ENCODE measurements around the gene PPP3CA. TPM values are rescaled to one million over a fixed set of nuclear protein-coding genes. Genes with fewer than 3 reads are reported as not detected.
"Not testable (repeated sequence)": the region's sequence is repeated elsewhere in the genome, so short reads cannot be mapped to it uniquely, and the experiment has no call there.

Gene PPP3CA
- polyA plus RNA-seq, 6 donors from 2014 or later: 12.9 to 77.5 (median 19.5) TPM

GRCh38 chr4:101092609-101093008, 254.7 kb downstream of the PPP3CA start:
- H3K27ac Mint-ChIP-seq; ATAC-seq (ENCODE audit: low read depth in 2 of 2); H3K27me3 Mint-ChIP-seq; H3K9me3 Mint-ChIP-seq; DNase-seq; H3K4me3 Mint-ChIP-seq: not testable (repeated sequence)
- Mint-ChIP-seq H3K36me3 (peaks cover 23 to 30% of the 10 kb centered on the region in 2 donors), H3K4me1 (peaks cover 9 to 22% (median 20%) of the 10 kb centered on the region in 3 donors)

- ATAC-seq (ENCODE audit: low read depth in 2 of 2) (no peak), DNase-seq (no peak)
- peaks cover 0 to 11% (median 3%) of the 10 kb centered on the region in 7 donors for H3K9me3 Mint-ChIP-seq
- peaks cover 39 to 48% (median 39%) of the 10 kb centered on the region in 3 donors for H3K4me1 Mint-ChIP-seq
- H3K4me3 Mint-ChIP-seq: no peak overlapping the region
- peak overlapping the region; percentile 23 to 81 (median 78) for H3K27ac Mint-ChIP-seq
- no peaks in the 10 kb centered on the region for H3K27me3 Mint-ChIP-seq
- peaks cover 21 to 22% of the 10 kb centered on the region in 2 donors for H3K36me3 Mint-ChIP-seq
Measured at GRCh38 chr4:101089168-101089567, 258.2 kb downstream of the PPP3CA start.

GRCh38 chr4:101086801-101087586, 260.3 kb downstream of the PPP3CA start:
- peaks cover 13 to 15% of the 10 kb centered on the region in 2 donors for H3K36me3 Mint-ChIP-seq
- peak overlapping the region; percentile 59 to 95 (median 84) for H3K27ac Mint-ChIP-seq
- DNase-seq: no peak
- H3K9me3 Mint-ChIP-seq: peaks cover 0 to 3% (median 0%) of the 10 kb centered on the region in 7 donors
- H3K4me3 Mint-ChIP-seq: peak overlapping the region in 1 of 8 donors; percentile 42
- no peak for ATAC-seq (ENCODE audit: low read depth in 2 of 2)
- no peaks in the 10 kb centered on the region for H3K27me3 Mint-ChIP-seq
- H3K4me1 Mint-ChIP-seq: peaks cover 41 to 68% (median 54%) of the 10 kb centered on the region in 3 donors

GRCh38 chr4:101083131-101083530, 264.2 kb downstream of the PPP3CA start:
- H3K27me3 Mint-ChIP-seq: no peaks in the 10 kb centered on the region
- H3K4me3 Mint-ChIP-seq: peak overlapping the region in 1 of 8 donors; percentile 15
- H3K9me3 Mint-ChIP-seq: peaks cover 0 to 3% (median 0%) of the 10 kb centered on the region in 7 donors
- ATAC-seq (ENCODE audit: low read depth in 2 of 2) (no peak), DNase-seq (no peak)
- peaks cover 11 to 13% of the 10 kb centered on the region in 2 donors for H3K36me3 Mint-ChIP-seq
- peaks cover 38 to 60% (median 51%) of the 10 kb centered on the region in 3 donors for H3K4me1 Mint-ChIP-seq
- H3K27ac Mint-ChIP-seq: peak overlapping the region in 2 of 6 donors; percentile 47 to 74

GRCh38 chr4:101081695-101082369, 265.5 kb downstream of the PPP3CA start:
- H3K27ac Mint-ChIP-seq: peak overlapping the region in 2 of 6 donors; percentile 24 to 68
- H3K4me1 Mint-ChIP-seq: peaks cover 26 to 50% (median 45%) of the 10 kb centered on the region in 3 donors
- H3K4me3 Mint-ChIP-seq: peak overlapping the region in 1 of 8 donors; percentile 16
- no peaks in the 10 kb centered on the region for H3K27me3 Mint-ChIP-seq
- DNase-seq (no peak), ATAC-seq (ENCODE audit: low read depth in 2 of 2) (no peak)
- H3K36me3 Mint-ChIP-seq: peaks cover 9 to 14% of the 10 kb centered on the region in 2 donors
- peaks cover 0 to 3% (median 0%) of the 10 kb centered on the region in 7 donors for H3K9me3 Mint-ChIP-seq

- Mint-ChIP-seq H3K4me1 (peaks cover 22 to 44% (median 40%) of the 10 kb centered on the region in 3 donors), H3K36me3 (peaks cover 9 to 16% of the 10 kb centered on the region in 2 donors), H3K9me3 (peaks cover 0 to 3% (median 0%) of the 10 kb centered on the region in 7 donors), H3K4me3 (no peak overlapping the region), H3K27me3 (no peaks in the 10 kb centered on the region), H3K27ac (no peak overlapping the region)
- ATAC-seq (ENCODE audit: low read depth in 2 of 2): no peak
- DNase-seq: no peak
Measured at GRCh38 chr4:101081166-101081565, 266.2 kb downstream of the PPP3CA start.

GRCh38 chr4:101078950-101079349, 268.4 kb downstream of the PPP3CA start:
- H3K27me3 Mint-ChIP-seq: no peaks in the 10 kb centered on the region
- DNase-seq: no peak
- H3K27ac Mint-ChIP-seq: peak overlapping the region in 1 of 6 donors; percentile 79
- peaks cover 19 to 24% (median 20%) of the 10 kb centered on the region in 3 donors for H3K4me1 Mint-ChIP-seq
- H3K4me3 Mint-ChIP-seq: no peak overlapping the region
- H3K9me3 Mint-ChIP-seq: no peaks in the 10 kb centered on the region
- no peak for ATAC-seq (ENCODE audit: low read depth in 2 of 2)
- peaks cover 9 to 25% of the 10 kb centered on the region in 2 donors for H3K36me3 Mint-ChIP-seq

GRCh38 chr4:101076032-101076431, 271.3 kb downstream of the PPP3CA start:
- Mint-ChIP-seq H3K27ac (no peak overlapping the region), H3K27me3 (no peaks in the 10 kb centered on the region), H3K4me3 (no peak overlapping the region), H3K9me3 (no peaks in the 10 kb centered on the region), H3K36me3 (peaks cover 17 to 29% of the 10 kb centered on the region in 2 donors), H3K4me1 (peaks cover 0 to 12% (median 0%) of the 10 kb centered on the region in 3 donors)
- no peak for ATAC-seq (ENCODE audit: low read depth in 2 of 2)
- DNase-seq: no peak

- Mint-ChIP-seq H3K27me3 (no peaks in the 10 kb centered on the region), H3K4me1 (peaks cover 0 to 12% (median 0%) of the 10 kb centered on the region in 3 donors), H3K9me3 (no peaks in the 10 kb centered on the region), H3K4me3 (no peak overlapping the region), H3K36me3 (peaks cover 17 to 29% of the 10 kb centered on the region in 2 donors), H3K27ac (peak overlapping the region in 3 of 6 donors; percentile 16 to 46 (median 46))
- no peak for DNase-seq
- no peak for ATAC-seq (ENCODE audit: low read depth in 2 of 2)
Measured at GRCh38 chr4:101075536-101075935, 271.8 kb downstream of the PPP3CA start.

- Mint-ChIP-seq H3K27me3 (no peaks in the 10 kb centered on the region), H3K36me3 (peaks cover 9 to 33% of the 10 kb centered on the region in 2 donors), H3K9me3 (no peaks in the 10 kb centered on the region), H3K4me1 (peaks cover 6 to 12% (median 8%) of the 10 kb centered on the region in 3 donors), H3K4me3 (no peak overlapping the region), H3K27ac (peak overlapping the region in 1 of 6 donors; percentile 34)
- ATAC-seq (ENCODE audit: low read depth in 2 of 2) (no peak), DNase-seq (no peak)
Measured at GRCh38 chr4:101074326-101074725, 273.0 kb downstream of the PPP3CA start.

GRCh38 chr4:101071241-101071640, 276.1 kb downstream of the PPP3CA start:
- peaks cover 7 to 29% of the 10 kb centered on the region in 2 donors for H3K36me3 Mint-ChIP-seq
- no peaks in the 10 kb centered on the region for H3K27me3 Mint-ChIP-seq
- H3K9me3 Mint-ChIP-seq: no peaks in the 10 kb centered on the region
- peaks cover 6 to 16% (median 13%) of the 10 kb centered on the region in 3 donors for H3K4me1 Mint-ChIP-seq
- no peak overlapping the region for H3K27ac Mint-ChIP-seq
- DNase-seq (no peak), ATAC-seq (ENCODE audit: low read depth in 2 of 2) (no peak)
- no peak overlapping the region for H3K4me3 Mint-ChIP-seq

- Mint-ChIP-seq H3K4me1 (peaks cover 8 to 29% (median 16%) of the 10 kb centered on the region in 3 donors), H3K27ac (no peak overlapping the region), H3K27me3 (no peaks in the 10 kb centered on the region), H3K9me3 (no peaks in the 10 kb centered on the region), H3K4me3 (no peak overlapping the region), H3K36me3 (peaks cover 9 to 24% of the 10 kb centered on the region in 2 donors)
- DNase-seq (no peak), ATAC-seq (ENCODE audit: low read depth in 2 of 2) (no peak)
Measured at GRCh38 chr4:101068115-101068514, 279.2 kb downstream of the PPP3CA start.

- no peaks in the 10 kb centered on the region for H3K27me3 Mint-ChIP-seq
- H3K27ac Mint-ChIP-seq: peak overlapping the region in 1 of 6 donors; percentile 53
Measured at GRCh38 chr4:101067383-101067782, 279.9 kb downstream of the PPP3CA start.

More at GRCh38 chr4:101067383-101067782, 279.9 kb downstream of the PPP3CA start:
- peaks cover 8 to 29% (median 16%) of the 10 kb centered on the region in 3 donors for H3K4me1 Mint-ChIP-seq
- DNase-seq (no peak), ATAC-seq (ENCODE audit: low read depth in 2 of 2) (no peak)
- no peaks in the 10 kb centered on the region for H3K9me3 Mint-ChIP-seq
- H3K4me3 Mint-ChIP-seq: no peak overlapping the region
- peaks cover 15 to 28% of the 10 kb centered on the region in 2 donors for H3K36me3 Mint-ChIP-seq

Measured in naive B cell (primary cell).